Lower lobe of right lung (tissue), 2 donors: ENCODE measurements around the gene GPR39. TPM values are rescaled to one million over a fixed set of nuclear protein-coding genes. Genes with fewer than 3 reads are reported as not detected.
A peak's percentile ranks its signal among the peaks of the same experiment; 100 is the strongest.

ENCODE experiments used
- ATAC-seq, 2 donors: fragments of 200-7000 bp; cut with Tn5 transposase; one replicate each; pipeline ENCODE4 v1.9.1; 2020 to 2022; ENCODE audit warnings: mild to moderate bottlenecking in 2 of 2, moderate library complexity in 2 of 2
- DNase-seq: peaks from one replicate; pipeline ENCODE4 v3.0.0-alpha.2; 2020
- H3K27ac ChIP-seq: fragments of 200-600 bp; one replicate; pipeline ENCODE4 v1.8.0; 2022
- H3K27me3 ChIP-seq: fragments of 200-600 bp; one replicate; pipeline ENCODE4 v1.8.0; 2022; ENCODE audit warnings: low read depth
- H3K36me3 ChIP-seq: fragments of 200-600 bp; one replicate; pipeline ENCODE4 v1.8.0; 2022; ENCODE audit warnings: mild to moderate bottlenecking
- H3K4me1 ChIP-seq: fragments of 200-600 bp; one replicate; pipeline ENCODE4 v1.8.0; 2022
- H3K4me3 ChIP-seq: fragments of 200-600 bp; one replicate; pipeline ENCODE4 v1.8.0; 2022; ENCODE audit warnings: mild to moderate bottlenecking
- H3K9me3 ChIP-seq: fragments of 200-600 bp; one replicate; pipeline ENCODE4 v1.8.0; 2022
- CTCF ChIP-seq: fragments of 200-600 bp; IDR thresholded peaks from one replicate; pipeline ENCODE4 v1.8.0; 2022; ENCODE audit warnings: antibody characterized with exemption, mild to moderate bottlenecking
- intact Hi-C: fragments of 100-400 bp; cut with DNase I; formaldehyde crosslinking; loops from one replicate; pipeline ENCODE4 v1.11.0; 2022
- total RNA-seq: library from RNA; stranded (reverse); fragmentation: NEBNext Ultra II Directional; extraction: Animal tissue kit (Norgen Biotek cat#: 25700); gene quantifications from one replicate; pipeline ENCODE4 v1.2.1, GENCODE V29; 2021
- donor health status: DM: no; HTN: yes; CAD: no; lungs with severe emphysema.

Gene GPR39
- total RNA-seq, 1 donor from 2014 or later, result 11.2 TPM

- H3K4me3 ChIP-seq, result no peak overlapping the region
- no peak overlapping the region for H3K27ac ChIP-seq
- H3K9me3 ChIP-seq, result no peaks in the 10 kb centered on the region
- no peak for ATAC-seq
- H3K4me1 ChIP-seq, result no peaks in the 10 kb centered on the region
- DNase-seq, result no peak
- intact Hi-C loops, result no loop called here
- no peaks in the 10 kb centered on the region for H3K27me3 ChIP-seq
- no peaks in the 10 kb centered on the region for H3K36me3 ChIP-seq
- no peak for TF ChIP-seq CTCF
Observed at GRCh38 chr2:132611719-132612118, 195.1 kb downstream of the GPR39 start.

GRCh38 chr2:132615329-132616085, 198.9 kb downstream of the GPR39 start:
- no peak overlapping the region for H3K4me3 ChIP-seq
- H3K4me1 ChIP-seq, result no peaks in the 10 kb centered on the region
- no peaks in the 10 kb centered on the region for H3K27me3 ChIP-seq
- H3K36me3 ChIP-seq, result no peaks in the 10 kb centered on the region
- no peak overlapping the region for H3K27ac ChIP-seq
- TF ChIP-seq CTCF, result no peak
- ATAC-seq (peak in 1 of 2 donors; percentile 19), DNase-seq (no peak)
- intact Hi-C loops, result no loop called here
- H3K9me3 ChIP-seq, result no peaks in the 10 kb centered on the region

GRCh38 chr2:132617989-132618388, 201.4 kb downstream of the GPR39 start:
- no peak overlapping the region for H3K4me3 ChIP-seq
- intact Hi-C loops, result no loop called here
- no peak for TF ChIP-seq CTCF
- no peaks in the 10 kb centered on the region for H3K27me3 ChIP-seq
- H3K36me3 ChIP-seq, result no peaks in the 10 kb centered on the region
- no peak overlapping the region for H3K27ac ChIP-seq
- no peaks in the 10 kb centered on the region for H3K4me1 ChIP-seq
- DNase-seq (no peak), ATAC-seq (no peak)
- no peaks in the 10 kb centered on the region for H3K9me3 ChIP-seq

- no peaks in the 10 kb centered on the region for H3K36me3 ChIP-seq
- no peaks in the 10 kb centered on the region for H3K27me3 ChIP-seq
- DNase-seq (no peak), ATAC-seq (no peak)
- H3K9me3 ChIP-seq, result no peaks in the 10 kb centered on the region
- no peak overlapping the region for H3K4me3 ChIP-seq
- TF ChIP-seq CTCF, result no peak
- no peak overlapping the region for H3K27ac ChIP-seq
- intact Hi-C loops, result no loop called here
- H3K4me1 ChIP-seq, result no peaks in the 10 kb centered on the region
Observed at GRCh38 chr2:132618734-132619133, 202.1 kb downstream of the GPR39 start.

- Histone ChIP-seq H3K27ac (no peak overlapping the region), H3K36me3 (no peaks in the 10 kb centered on the region), H3K27me3 (no peaks in the 10 kb centered on the region), H3K9me3 (no peaks in the 10 kb centered on the region), H3K4me1 (no peaks in the 10 kb centered on the region), H3K4me3 (no peak overlapping the region)
- no peak for TF ChIP-seq CTCF
- ATAC-seq, result no peak
- intact Hi-C loops, result no loop called here
- DNase-seq, result no peak
Observed at GRCh38 chr2:132620115-132620514, 203.5 kb downstream of the GPR39 start.
